ENCODE data around the gene YWHAQ.
"Not testable (repeated sequence)": the region's sequence is repeated elsewhere in the genome, so short reads cannot be mapped to it uniquely, and the experiment has no call there.

Gene YWHAQ

GRCh38 chr2:9552219-9553178, 78.3 kb downstream of the YWHAQ start:
- no peak for DNase-seq (ENCODE audit: low spot score)

DNA sequence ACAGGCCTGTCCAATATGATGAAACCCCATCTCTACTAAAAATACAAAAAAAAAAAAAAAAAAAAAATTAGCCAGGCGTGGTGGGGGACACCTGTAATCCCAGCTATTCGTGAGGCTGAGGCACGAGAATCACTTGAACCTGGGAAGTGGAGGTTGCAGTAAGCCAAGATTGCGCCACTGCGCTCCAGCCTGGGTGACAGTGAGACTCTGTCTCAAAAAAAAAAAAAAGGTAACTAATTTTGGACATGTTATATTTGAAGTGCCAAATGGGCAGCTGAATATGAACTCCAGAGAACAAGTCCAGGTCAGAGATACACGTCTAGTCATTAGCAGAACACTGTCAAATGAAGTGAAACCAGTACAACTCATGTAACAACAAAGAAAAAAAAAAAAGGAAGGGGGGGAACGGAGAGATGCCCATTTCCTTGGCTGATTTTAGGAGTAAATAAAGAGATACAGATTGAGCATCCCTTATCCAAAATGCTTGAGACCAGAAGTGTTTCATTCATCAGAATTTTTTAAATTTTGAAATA, 79.9 kb downstream of the YWHAQ start:
- DNase-seq (ENCODE audit: low spot score), result not testable (repeated sequence)

DNA sequence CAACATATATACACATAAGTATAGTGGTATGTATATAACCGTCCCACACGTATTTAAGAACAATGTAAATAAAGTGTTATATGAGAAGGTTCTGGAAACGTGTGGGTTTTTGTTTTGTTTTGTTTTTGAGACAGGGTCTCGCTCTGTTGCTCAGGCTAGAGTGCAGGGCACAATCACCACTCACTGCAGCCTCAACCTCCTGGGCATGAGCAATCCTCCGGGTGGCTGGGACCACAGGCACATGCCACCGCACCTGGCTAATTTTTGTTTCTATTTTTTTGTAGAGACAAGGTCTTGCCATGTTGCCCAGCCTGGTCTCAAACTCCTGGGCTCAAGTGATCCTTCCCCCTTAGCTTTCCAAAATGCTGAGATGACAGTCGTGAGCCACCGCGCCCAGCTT, 81.4 kb downstream of the YWHAQ start:
- no peak for DNase-seq (ENCODE audit: low spot score)

DNA sequence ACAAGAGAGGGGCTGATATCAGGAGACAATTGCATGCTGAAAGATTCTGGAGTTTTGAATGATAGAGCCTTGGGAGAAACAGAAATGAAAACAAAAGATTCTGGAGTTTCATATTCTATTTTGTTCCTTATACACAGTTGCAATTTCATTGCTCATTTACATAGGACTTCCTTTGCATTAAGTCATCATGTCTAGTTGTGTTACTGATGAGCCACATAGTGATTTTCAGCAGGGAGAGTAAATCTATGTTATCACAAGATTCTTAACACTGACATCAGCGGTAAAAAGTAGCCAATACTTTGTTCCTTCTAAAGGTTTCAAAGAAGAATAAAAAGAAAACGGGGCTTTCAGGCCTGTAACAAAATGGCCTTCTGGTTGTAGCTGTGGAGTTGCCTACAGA, 82.3 kb downstream of the YWHAQ start:
- DNase-seq (ENCODE audit: low spot score), result peak; percentile 36

- no peak for DNase-seq (ENCODE audit: low spot score)
These were observed 83.4 kb downstream of the YWHAQ start for GRCh38 chr2:9547262-9547991.

GRCh38 chr2:9545502-9545901, 85.3 kb downstream of the YWHAQ start:
- DNase-seq (ENCODE audit: low spot score), result no peak

DNA sequence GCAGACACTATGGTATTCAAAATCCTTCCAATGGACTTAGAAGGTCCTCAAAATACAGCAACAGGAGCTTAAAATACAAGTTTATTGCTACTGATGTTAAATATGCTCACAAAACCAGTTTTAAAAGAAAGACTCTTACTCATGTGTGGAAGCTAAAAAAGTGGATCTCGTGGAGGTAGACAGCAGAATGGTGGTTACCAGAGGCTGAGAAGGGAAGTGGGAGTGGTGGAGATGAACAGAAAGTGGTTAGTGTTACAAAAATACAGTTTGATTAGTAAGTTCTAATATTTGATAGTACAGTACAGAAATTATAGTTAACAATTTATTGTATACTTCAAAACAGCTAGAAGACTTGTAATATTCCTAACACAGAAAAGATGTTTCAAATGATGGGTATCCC, 87.2 kb downstream of the YWHAQ start:
- DNase-seq (ENCODE audit: low spot score), result no peak

- no peak for DNase-seq (ENCODE audit: low spot score)
These were observed 91.3 kb downstream of the YWHAQ start for GRCh38 chr2:9539531-9539930.

DNA sequence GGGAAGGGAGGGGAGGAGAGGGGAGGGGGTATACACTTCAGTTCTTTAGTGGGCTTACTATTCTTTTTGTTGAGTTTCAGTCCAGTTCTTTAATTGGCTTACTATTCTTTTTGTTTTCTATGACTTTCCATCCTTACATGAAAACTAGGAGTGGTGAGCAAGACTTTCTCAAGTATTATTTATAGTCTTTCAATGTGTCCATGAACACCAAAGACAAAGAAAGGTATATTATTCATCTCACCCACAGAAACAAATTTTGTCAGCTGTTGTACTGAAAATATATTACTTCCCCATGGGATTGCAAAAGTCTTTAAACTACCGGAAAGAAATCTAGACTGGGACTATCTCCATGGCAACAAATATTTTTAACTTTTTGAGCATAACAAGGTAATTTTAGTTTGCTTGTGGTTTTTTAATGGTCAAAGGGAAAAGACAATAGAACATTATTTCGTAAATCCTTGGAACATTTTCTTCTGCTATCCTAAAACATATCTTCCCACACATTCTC, 92.7 kb downstream of the YWHAQ start:
- peak; percentile 30 for DNase-seq (ENCODE audit: low spot score)

DNA sequence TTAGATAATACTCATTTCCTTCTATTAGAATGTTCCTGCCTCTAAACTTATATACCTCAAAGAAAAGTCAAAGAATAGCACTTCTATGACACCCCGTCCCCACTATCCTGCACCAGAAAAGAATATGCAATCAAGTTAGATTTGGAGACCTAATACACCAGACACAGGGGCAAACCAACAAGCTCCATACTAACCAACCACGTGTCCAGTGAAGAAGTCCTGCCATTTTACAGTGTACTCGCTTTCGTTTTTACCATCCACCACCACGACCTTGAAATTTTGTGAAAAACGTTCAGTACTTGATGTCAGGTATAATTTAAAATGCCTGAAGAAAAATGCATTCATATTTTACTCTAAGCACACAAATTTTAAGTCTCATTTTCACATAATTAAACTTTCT, 94.3 kb downstream of the YWHAQ start:
- DNase-seq (ENCODE audit: low spot score), result no peak

DNA sequence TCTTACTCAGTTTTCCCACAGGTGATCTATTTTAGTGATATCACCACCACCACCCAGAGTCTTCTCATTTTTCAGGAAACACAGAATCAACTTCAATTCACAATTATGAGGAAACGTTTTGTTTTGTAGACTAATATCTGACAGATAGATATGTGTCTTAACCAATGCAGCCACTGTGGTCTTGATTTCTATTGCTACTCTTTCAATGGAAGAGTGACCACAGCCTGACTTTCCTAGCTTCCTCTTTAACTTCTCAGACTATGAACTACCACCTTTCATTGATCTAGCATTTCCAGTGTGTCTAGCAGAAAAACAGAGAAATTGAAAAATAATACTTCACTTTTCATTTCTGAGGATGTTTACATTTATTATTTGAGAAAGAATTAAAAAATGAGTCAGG, 95.6 kb downstream of the YWHAQ start:
- DNase-seq (ENCODE audit: low spot score), result no peak

All from germinal center (tissue), 1 donor.